ENCODE data around the gene SHISAL2A. TPM values are rescaled to one million over a fixed set of nuclear protein-coding genes. Genes with fewer than 3 reads are reported as not detected.

Gene SHISAL2A
- total RNA-seq, 2 donors from 2014 or later: not detected

GRCh38 chr1:52653207-52653849 is 20.4 kb downstream of the SHISAL2A start:
- no peak for ATAC-seq
- peaks cover 17% of the 10 kb centered on the region for H3K4me1 ChIP-seq
- no peaks in the 10 kb centered on the region for H3K9me3 ChIP-seq
- no peaks in the 10 kb centered on the region for H3K36me3 ChIP-seq (replicated peaks in 1 of 2; ENCODE audit: insufficient read depth in 1 of 2, low read depth in 2 of 2)
- no peak overlapping the region for H3K27ac ChIP-seq
- DNase-seq: no peak
- intact Hi-C loops (cut with DNase I): no loop called here
- no peak overlapping the region for H3K4me3 ChIP-seq
- TF ChIP-seq CTCF (IDR thresholded peaks at IDR 0.05): no peak
- TF ChIP-seq POLR2A (IDR thresholded peaks at IDR 0.05): no peak
- no peaks in the 10 kb centered on the region for H3K27me3 ChIP-seq
- WGBS, 2 donors: 89 to 97% methylated on average over 5 of the region's 5 CpGs

GRCh38 chr1:52654063-52654462 is 21.1 kb downstream of the SHISAL2A start:
- TF ChIP-seq CTCF (IDR thresholded peaks at IDR 0.05) (no peak), POLR2A (IDR thresholded peaks at IDR 0.05) (no peak)
- no peak overlapping the region for H3K4me3 ChIP-seq
- ATAC-seq (no peak), DNase-seq (no peak)
- no peak overlapping the region for H3K27ac ChIP-seq
- intact Hi-C loops (cut with DNase I): no loop called here
- H3K36me3 ChIP-seq (replicated peaks in 1 of 2; ENCODE audit: insufficient read depth in 1 of 2, low read depth in 2 of 2): no peaks in the 10 kb centered on the region
- no peaks in the 10 kb centered on the region for H3K9me3 ChIP-seq
- peaks cover 17% of the 10 kb centered on the region for H3K4me1 ChIP-seq
- H3K27me3 ChIP-seq: no peaks in the 10 kb centered on the region

GRCh38 chr1:52657702-52658101 is 24.7 kb downstream of the SHISAL2A start:
- Histone ChIP-seq H3K4me3 (no peak overlapping the region), H3K27ac (no peak overlapping the region), H3K36me3 (replicated peaks in 1 of 2; ENCODE audit: insufficient read depth in 1 of 2, low read depth in 2 of 2) (no peaks in the 10 kb centered on the region), H3K9me3 (no peaks in the 10 kb centered on the region), H3K27me3 (no peaks in the 10 kb centered on the region), H3K4me1 (peaks cover 2% of the 10 kb centered on the region)
- ATAC-seq (no peak), DNase-seq (no peak)
- intact Hi-C loops (cut with DNase I): no loop called here
- TF ChIP-seq POLR2A (IDR thresholded peaks at IDR 0.05) (no peak), CTCF (IDR thresholded peaks at IDR 0.05) (no peak)
- WGBS, 2 donors: 91 to 93% methylated on average over 3 of the region's 3 CpGs

GRCh38 chr1:52658795-52659194 is 25.8 kb downstream of the SHISAL2A start:
- ATAC-seq: no peak
- no peak for TF ChIP-seq POLR2A (IDR thresholded peaks at IDR 0.05)
- TF ChIP-seq CTCF (IDR thresholded peaks at IDR 0.05): no peak
- Histone ChIP-seq H3K4me3 (no peak overlapping the region), H3K36me3 (replicated peaks in 1 of 2; ENCODE audit: insufficient read depth in 1 of 2, low read depth in 2 of 2) (no peaks in the 10 kb centered on the region), H3K4me1 (peaks cover 6% of the 10 kb centered on the region), H3K9me3 (no peaks in the 10 kb centered on the region), H3K27ac (no peak overlapping the region), H3K27me3 (no peaks in the 10 kb centered on the region)
- DNase-seq: no peak
- 80 to 83% methylated on average over 1 of the region's 1 CpG for WGBS, 2 donors
- intact Hi-C loops (cut with DNase I): no loop called here

- H3K27me3 ChIP-seq: no peaks in the 10 kb centered on the region
- H3K4me1 ChIP-seq: peaks cover 6% of the 10 kb centered on the region
- intact Hi-C loops (cut with DNase I): no loop called here
- no peak overlapping the region for H3K4me3 ChIP-seq
- ATAC-seq: no peak
- H3K36me3 ChIP-seq (replicated peaks in 1 of 2; ENCODE audit: insufficient read depth in 1 of 2, low read depth in 2 of 2): no peaks in the 10 kb centered on the region
- H3K9me3 ChIP-seq: no peaks in the 10 kb centered on the region
- no peak for DNase-seq
- no peak overlapping the region for H3K27ac ChIP-seq
- TF ChIP-seq CTCF (IDR thresholded peaks at IDR 0.05): no peak
- no peak for TF ChIP-seq POLR2A (IDR thresholded peaks at IDR 0.05)
- WGBS, 2 donors: 91 to 97% methylated on average over 3 of the region's 3 CpGs
These were observed 26.4 kb downstream of the SHISAL2A start for GRCh38 chr1:52659356-52659755.
